Stimulated activated CD8-positive, alpha-beta memory T cell treated with anti-CD3 and anti-CD28 coated beads, Interleukin-12 subunit alpha, Interleukin-12 subunit beta, amount 100 ng/mL, for 4 hours (primary cell): Measurements from ENCODE around the gene SNRPD2.

Source experiments
- DNase-seq: peaks from one replicate; pipeline ENCODE4 v3.0.0-alpha.2; 2020; ENCODE audit warnings: low read depth

The SNRPD2 gene

GRCh38 chr19:45657520-45658167, 34.1 kb downstream of the SNRPD2 start:
- no peak for DNase-seq

- DNase-seq = no peak
These were observed 36.7 kb downstream of the SNRPD2 start for GRCh38 chr19:45655073-45655472.

GRCh38 chr19:45653634-45654033, 38.1 kb downstream of the SNRPD2 start:
- DNase-seq = no peak

GRCh38 chr19:45650722-45651121, 41.0 kb downstream of the SNRPD2 start:
- DNase-seq = no peak

- DNase-seq = no peak
These were observed 45.4 kb downstream of the SNRPD2 start for GRCh38 chr19:45646345-45646698.

GRCh38 chr19:45645631-45646344, 46.0 kb downstream of the SNRPD2 start:
- DNase-seq = peak; percentile 49

GRCh38 chr19:45645068-45645630, 46.6 kb downstream of the SNRPD2 start:
- DNase-seq = no peak

- DNase-seq = no peak
These were observed 47.6 kb downstream of the SNRPD2 start for GRCh38 chr19:45643927-45644771.

- peak; percentile 81 for DNase-seq
These were observed 48.5 kb downstream of the SNRPD2 start for GRCh38 chr19:45643024-45643926.

GRCh38 chr19:45641274-45642105, 50.3 kb downstream of the SNRPD2 start:
- DNase-seq = peak; percentile 46

- no peak for DNase-seq
These were observed 50.9 kb downstream of the SNRPD2 start for GRCh38 chr19:45640849-45641273.

GRCh38 chr19:45638930-45639729, 52.6 kb downstream of the SNRPD2 start, which contains the start of gene EML2:
TSS of gene EML2 (minus strand) at chr19:45639397. CDS start at chr19:45639376, 21 bp downstream.
- peak; percentile 37 for DNase-seq

GRCh38 chr19:45637890-45638667, 53.7 kb downstream of the SNRPD2 start:
- no peak for DNase-seq
